Skeletal muscle tissue (tissue), 4 donors: Measurements from ENCODE around the gene GRB10. TPM values are rescaled to one million over a fixed set of nuclear protein-coding genes. Genes with fewer than 3 reads are reported as not detected.
"Not testable (repeated sequence)": the region's sequence is repeated elsewhere in the genome, so short reads cannot be mapped to it uniquely, and the experiment has no call there.

Source experiments
- H3K27ac ChIP-seq: one replicate; pipeline ENCODE4 v1.7.0; 2013; ENCODE audit warnings: mild to moderate bottlenecking, low read depth, low read length, inconsistent platforms
- H3K27me3 ChIP-seq, 3 donors: one replicate each; pipeline ENCODE4 v1.7.0; 2013; ENCODE audit warnings: low read length in 3 of 3; ENCODE audit not compliant: control insufficient read depth in 3 of 3, insufficient read depth in 3 of 3
- H3K36me3 ChIP-seq, 3 donors: one replicate each; pipeline ENCODE4 v1.7.0; 2013; ENCODE audit warnings: low read length in 3 of 3; ENCODE audit not compliant: control insufficient read depth in 3 of 3, insufficient read depth in 3 of 3
- H3K4me1 ChIP-seq, 3 donors: one replicate each; pipeline ENCODE4 v1.7.0; 2013; ENCODE audit warnings: low read length in 3 of 3, mild to moderate bottlenecking in 3 of 3; ENCODE audit not compliant: control insufficient read depth in 3 of 3, insufficient read depth in 3 of 3
- H3K4me3 ChIP-seq, 3 donors: one replicate each; pipeline ENCODE4 v1.7.0; 2013; ENCODE audit warnings: low read length in 3 of 3
- H3K9ac ChIP-seq, 3 donors: one replicate each; pipeline ENCODE4 v1.7.0; 2013; ENCODE audit warnings: low read length in 3 of 3, mild to moderate bottlenecking in 3 of 3, moderate library complexity in 2 of 3, low read depth in 1 of 3
- H3K9me3 ChIP-seq, 3 donors: one replicate each; pipeline ENCODE4 v1.7.0; 2013; ENCODE audit warnings: low read length in 3 of 3; ENCODE audit not compliant: control insufficient read depth in 3 of 3
- total RNA-seq: library from RNA; depleted of rRNA; stranded (reverse); fragments of >200 nt; gene quantifications from one replicate; pipeline ENCODE4 v1.2.3, GENCODE V29; 2014
- donor health status: Osteomylitis.

Gene GRB10
- total RNA-seq, 1 donor from 2014 or later = 17.7 TPM

GRCh38 chr7:50580666-50581065, 202.0 kb downstream of the GRB10 start:
- not testable (repeated sequence) for H3K4me3 ChIP-seq, H3K36me3 ChIP-seq, H3K27ac ChIP-seq, H3K27me3 ChIP-seq, H3K9ac ChIP-seq, H3K4me1 ChIP-seq, H3K9me3 ChIP-seq

- no peaks in the 10 kb centered on the region for H3K27me3 ChIP-seq
- no peaks in the 10 kb centered on the region for H3K36me3 ChIP-seq
- H3K27ac ChIP-seq = no peak overlapping the region
- no peak overlapping the region for H3K9ac ChIP-seq
- H3K9me3 ChIP-seq = no peaks in the 10 kb centered on the region
- no peak overlapping the region for H3K4me3 ChIP-seq
- no peaks in the 10 kb centered on the region for H3K4me1 ChIP-seq
Measured at GRCh38 chr7:50580057-50580456, 202.6 kb downstream of the GRB10 start.

GRCh38 chr7:50578105-50578504, 204.6 kb downstream of the GRB10 start:
- not testable (repeated sequence) for H3K4me3 ChIP-seq, H3K36me3 ChIP-seq, H3K9ac ChIP-seq, H3K4me1 ChIP-seq, H3K27ac ChIP-seq, H3K27me3 ChIP-seq, H3K9me3 ChIP-seq

GRCh38 chr7:50577569-50577968, 205.1 kb downstream of the GRB10 start:
- Histone ChIP-seq H3K9me3 (no peaks in the 10 kb centered on the region), H3K36me3 (no peaks in the 10 kb centered on the region), H3K4me3 (no peak overlapping the region), H3K27ac (no peak overlapping the region), H3K4me1 (no peaks in the 10 kb centered on the region), H3K27me3 (no peaks in the 10 kb centered on the region), H3K9ac (no peak overlapping the region)

- not testable (repeated sequence) for H3K27me3 ChIP-seq, H3K4me1 ChIP-seq, H3K9ac ChIP-seq, H3K9me3 ChIP-seq, H3K27ac ChIP-seq, H3K36me3 ChIP-seq, H3K4me3 ChIP-seq
Measured at GRCh38 chr7:50576388-50576787, 206.3 kb downstream of the GRB10 start.

- H3K4me3 ChIP-seq = no peak overlapping the region
- H3K27ac ChIP-seq = no peak overlapping the region
- no peaks in the 10 kb centered on the region for H3K36me3 ChIP-seq
- H3K9me3 ChIP-seq = no peaks in the 10 kb centered on the region
- H3K27me3 ChIP-seq = peaks cover 0 to 3% (median 0%) of the 10 kb centered on the region in 3 donors
- H3K9ac ChIP-seq = no peak overlapping the region
- no peaks in the 10 kb centered on the region for H3K4me1 ChIP-seq
Measured at GRCh38 chr7:50567715-50568261, 214.9 kb downstream of the GRB10 start.

GRCh38 chr7:50565977-50566376, 216.7 kb downstream of the GRB10 start:
- peaks cover 0 to 6% (median 0%) of the 10 kb centered on the region in 3 donors for H3K27me3 ChIP-seq
- no peak overlapping the region for H3K4me3 ChIP-seq
- H3K4me1 ChIP-seq = no peaks in the 10 kb centered on the region
- H3K9me3 ChIP-seq = no peaks in the 10 kb centered on the region
- no peaks in the 10 kb centered on the region for H3K36me3 ChIP-seq
- no peak overlapping the region for H3K9ac ChIP-seq
- H3K27ac ChIP-seq = no peak overlapping the region

GRCh38 chr7:50565559-50565916, 217.2 kb downstream of the GRB10 start:
- Histone ChIP-seq H3K36me3 (no peaks in the 10 kb centered on the region), H3K9me3 (no peaks in the 10 kb centered on the region), H3K4me3 (no peak overlapping the region), H3K9ac (no peak overlapping the region), H3K4me1 (no peaks in the 10 kb centered on the region), H3K27me3 (peaks cover 0 to 6% (median 4%) of the 10 kb centered on the region in 3 donors), H3K27ac (no peak overlapping the region)

GRCh38 chr7:50564640-50565558, 217.8 kb downstream of the GRB10 start, which contains the start of gene DDC:
Gene DDC (minus strand): TSS chr7:50565405. CDS start chr7:50544085, 21,320 bp downstream.
- no peaks in the 10 kb centered on the region for H3K9me3 ChIP-seq
- H3K4me1 ChIP-seq = no peaks in the 10 kb centered on the region
- no peak within 1 kb of the TSS for H3K9ac ChIP-seq
- H3K27ac ChIP-seq = no peak within 1 kb of the TSS
- peaks cover 0 to 6% (median 5%) of the 10 kb centered on the region in 3 donors for H3K27me3 ChIP-seq
- no peaks in the 10 kb centered on the region for H3K36me3 ChIP-seq
- H3K4me3 ChIP-seq = no peak within 1 kb of the TSS

- H3K4me1 ChIP-seq = no peaks in the 10 kb centered on the region
- no peaks in the 10 kb centered on the region for H3K9me3 ChIP-seq
- H3K27ac ChIP-seq = no peak overlapping the region
- H3K36me3 ChIP-seq = no peaks in the 10 kb centered on the region
- no peak overlapping the region for H3K4me3 ChIP-seq
- no peak overlapping the region for H3K9ac ChIP-seq
- H3K27me3 ChIP-seq = peaks cover 0 to 7% (median 5%) of the 10 kb centered on the region in 3 donors
Measured at GRCh38 chr7:50564171-50564570, 218.5 kb downstream of the GRB10 start.
